ENCODE measurements around the gene RCBTB2.
A peak's percentile ranks its signal among the peaks of the same experiment; 100 is the strongest.

The RCBTB2 gene

DNA sequence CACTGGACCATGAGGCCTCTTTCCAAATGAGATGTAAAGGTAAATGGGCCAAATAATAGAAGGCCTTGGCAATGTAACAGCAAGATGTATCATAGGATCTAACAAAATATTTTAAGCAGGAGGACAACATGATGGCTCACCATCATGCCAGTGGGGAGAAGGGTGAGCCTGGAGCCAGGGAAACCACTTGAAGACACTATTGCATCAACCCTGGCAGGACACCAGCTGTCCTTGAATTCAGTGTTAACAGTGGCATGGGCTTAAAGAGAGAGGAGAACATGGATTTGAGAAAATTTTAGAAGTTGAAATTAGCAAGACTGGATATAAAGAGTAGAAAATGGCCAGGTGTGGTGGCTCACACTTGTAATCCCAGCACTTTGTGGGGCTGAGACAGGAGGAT lies 6.7 kb upstream of the RCBTB2 start:
- H3K36me3 ChIP-seq (ENCODE audit: insufficient read depth, low read length) = no peaks in the 10 kb centered on the region
- H3K9me3 ChIP-seq (replicated peaks; ENCODE audit: low read length) = no peaks in the 10 kb centered on the region
- H3K4me3 ChIP-seq (ENCODE audit: low read length) = no peak overlapping the region

DNA sequence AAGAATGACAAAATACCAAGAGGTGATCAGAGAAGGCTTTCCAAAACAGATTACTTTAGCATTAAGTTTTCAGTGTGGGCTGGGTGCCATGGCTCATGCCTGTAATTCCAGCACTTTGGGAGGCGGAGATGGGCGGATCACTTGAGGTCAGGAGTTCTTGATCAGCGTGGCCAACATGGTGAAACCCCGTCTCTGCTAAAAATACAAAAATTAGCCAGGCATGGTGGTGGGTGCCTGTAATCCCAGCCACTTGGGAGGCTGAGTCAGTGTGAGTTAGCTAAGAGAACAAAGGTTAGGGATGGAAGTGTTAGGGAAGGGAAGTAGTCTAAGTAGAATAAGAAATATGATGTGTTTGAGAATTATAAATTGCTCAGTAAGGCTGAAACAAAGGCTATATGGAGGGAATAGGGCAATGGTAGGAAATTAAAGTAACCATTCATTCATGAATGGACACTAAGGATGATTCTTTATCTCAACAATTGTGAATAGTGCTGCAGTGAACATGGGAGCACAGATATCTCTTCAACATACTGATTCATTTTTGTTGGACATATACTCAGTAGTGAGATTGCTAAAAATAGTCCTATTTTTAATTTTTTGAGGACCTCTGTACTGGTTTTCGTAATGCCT lies 3.9 kb upstream of the RCBTB2 start:
- H3K36me3 ChIP-seq (ENCODE audit: insufficient read depth, low read length) = no peaks in the 10 kb centered on the region
- H3K4me1 ChIP-seq (ENCODE audit: control insufficient read depth, insufficient read depth, low read length) = peaks cover 8% of the 10 kb centered on the region
- no peak overlapping the region for H3K9ac ChIP-seq (ENCODE audit: low read depth, low read length)
- H3K27me3 ChIP-seq (ENCODE audit: control insufficient read depth, insufficient read depth, low read length) = no peaks in the 10 kb centered on the region
- H3K4me2 ChIP-seq (ENCODE audit: low read length) = no peak overlapping the region
- no peak overlapping the region for H3K4me3 ChIP-seq (ENCODE audit: low read length)
- no peaks in the 10 kb centered on the region for H3K9me3 ChIP-seq (replicated peaks; ENCODE audit: low read length)

More for the DNA sequence above, 6.7 kb upstream of the RCBTB2 start:
- Histone ChIP-seq H3K9ac (ENCODE audit: low read depth, low read length) (no peak overlapping the region), H3K4me1 (ENCODE audit: control insufficient read depth, insufficient read depth, low read length) (peaks cover 4% of the 10 kb centered on the region), H3K4me2 (ENCODE audit: low read length) (no peak overlapping the region), H3K27me3 (ENCODE audit: control insufficient read depth, insufficient read depth, low read length) (no peaks in the 10 kb centered on the region)

DNA sequence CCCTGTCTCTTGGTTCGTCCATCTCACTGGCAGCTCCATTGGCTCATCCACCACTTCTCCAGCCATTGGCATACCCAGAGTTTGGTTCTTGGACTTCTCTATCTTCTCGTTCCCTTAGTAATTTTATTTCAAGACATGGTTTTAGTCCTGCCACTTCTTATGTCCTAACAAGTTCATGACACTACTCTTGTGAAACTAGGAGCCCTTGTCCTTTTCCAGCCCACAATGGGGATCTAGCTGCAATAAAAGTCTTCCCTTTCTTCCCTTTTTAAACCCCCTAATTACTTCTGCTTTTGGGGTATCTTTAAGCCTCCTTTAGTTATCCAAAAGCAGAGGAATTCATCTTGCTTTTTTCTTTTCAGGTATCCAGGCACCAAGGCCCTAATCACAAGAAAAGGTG lies 2.9 kb upstream of the RCBTB2 start:
- H3K4me2 ChIP-seq (ENCODE audit: low read length) = no peak overlapping the region
- no peaks in the 10 kb centered on the region for H3K9me3 ChIP-seq (replicated peaks; ENCODE audit: low read length)
- no peak overlapping the region for H3K9ac ChIP-seq (ENCODE audit: low read depth, low read length)
- no peaks in the 10 kb centered on the region for H3K27me3 ChIP-seq (ENCODE audit: control insufficient read depth, insufficient read depth, low read length)
- peaks cover 12% of the 10 kb centered on the region for H3K4me1 ChIP-seq (ENCODE audit: control insufficient read depth, insufficient read depth, low read length)
- no peaks in the 10 kb centered on the region for H3K36me3 ChIP-seq (ENCODE audit: insufficient read depth, low read length)
- no peak overlapping the region for H3K4me3 ChIP-seq (ENCODE audit: low read length)

DNA sequence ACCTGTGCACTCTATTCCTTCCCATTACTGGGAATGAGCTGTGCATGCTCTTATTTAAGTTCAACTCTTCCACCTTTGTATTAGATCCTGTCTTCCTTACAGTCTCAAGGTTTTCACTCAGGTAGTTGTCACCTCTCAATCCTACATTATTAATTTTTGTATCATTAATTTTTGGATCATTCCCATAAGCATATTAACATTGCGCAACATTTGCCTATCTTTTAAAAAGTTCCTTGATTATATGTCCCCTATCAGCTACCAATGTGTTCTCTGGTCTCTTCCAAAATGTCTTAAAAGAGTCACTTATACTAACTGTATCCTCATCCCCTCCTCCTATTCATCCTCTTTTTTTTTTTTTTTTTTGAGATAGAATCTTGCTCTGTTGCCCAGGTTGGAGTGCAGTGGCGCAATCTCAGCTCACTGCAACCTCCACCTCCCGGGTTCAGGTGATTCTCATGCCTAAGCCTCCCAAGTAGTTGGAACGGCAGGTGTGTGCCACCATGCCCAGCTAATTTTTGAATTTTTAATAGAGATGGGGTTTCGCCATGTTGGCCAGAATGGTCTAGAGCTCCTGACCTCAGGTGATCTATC lies 2.1 kb upstream of the RCBTB2 start:
- Histone ChIP-seq H3K4me1 (ENCODE audit: control insufficient read depth, insufficient read depth, low read length) (peaks cover 12% of the 10 kb centered on the region), H3K4me2 (ENCODE audit: low read length) (no peak overlapping the region)

DNA sequence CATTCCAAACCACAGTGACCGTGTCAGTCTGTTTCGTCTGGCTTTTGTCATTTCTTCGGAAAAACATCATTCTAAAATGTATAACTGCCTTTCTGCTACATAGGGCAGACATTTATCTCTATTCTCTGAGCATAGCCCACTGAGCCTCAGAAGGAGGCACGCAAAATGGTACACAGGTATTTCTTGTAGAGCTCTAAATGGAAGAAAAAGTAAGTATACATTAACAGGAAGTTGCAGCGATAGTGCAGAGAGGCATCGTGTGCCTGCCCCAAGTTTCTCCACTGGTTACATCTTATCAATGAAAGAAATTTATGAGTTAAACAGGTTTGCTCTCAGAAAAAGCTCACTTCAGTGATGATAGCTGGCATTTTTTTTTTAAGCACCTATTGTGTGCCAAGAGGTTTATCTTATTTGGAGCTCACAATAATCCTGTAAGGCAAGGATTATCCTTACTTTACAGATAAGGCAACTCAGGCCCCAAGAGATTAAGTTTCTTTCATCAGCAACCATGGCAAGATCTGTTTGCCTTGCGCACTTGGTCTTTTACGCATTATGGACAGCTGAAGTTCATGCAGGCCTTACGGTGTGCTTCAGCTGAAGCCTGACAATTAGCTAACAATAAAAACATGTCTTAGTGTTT lies 1.2 kb upstream of the RCBTB2 start:
- H3K4me1 ChIP-seq (ENCODE audit: control insufficient read depth, insufficient read depth, low read length) = peaks cover 12% of the 10 kb centered on the region
- H3K4me3 ChIP-seq (ENCODE audit: low read length) = no peak overlapping the region
- H3K9ac ChIP-seq (ENCODE audit: low read depth, low read length) = no peak overlapping the region
- no peaks in the 10 kb centered on the region for H3K36me3 ChIP-seq (ENCODE audit: insufficient read depth, low read length)
- H3K9me3 ChIP-seq (replicated peaks; ENCODE audit: low read length) = no peaks in the 10 kb centered on the region
- no peak overlapping the region for H3K4me2 ChIP-seq (ENCODE audit: low read length)
- H3K27me3 ChIP-seq (ENCODE audit: control insufficient read depth, insufficient read depth, low read length) = no peaks in the 10 kb centered on the region

More for the DNA sequence above, 2.1 kb upstream of the RCBTB2 start:
- Histone ChIP-seq H3K9me3 (replicated peaks; ENCODE audit: low read length) (no peaks in the 10 kb centered on the region), H3K4me3 (ENCODE audit: low read length) (no peak overlapping the region), H3K9ac (ENCODE audit: low read depth, low read length) (no peak overlapping the region), H3K36me3 (ENCODE audit: insufficient read depth, low read length) (no peaks in the 10 kb centered on the region), H3K27me3 (ENCODE audit: control insufficient read depth, insufficient read depth, low read length) (no peaks in the 10 kb centered on the region)

DNA sequence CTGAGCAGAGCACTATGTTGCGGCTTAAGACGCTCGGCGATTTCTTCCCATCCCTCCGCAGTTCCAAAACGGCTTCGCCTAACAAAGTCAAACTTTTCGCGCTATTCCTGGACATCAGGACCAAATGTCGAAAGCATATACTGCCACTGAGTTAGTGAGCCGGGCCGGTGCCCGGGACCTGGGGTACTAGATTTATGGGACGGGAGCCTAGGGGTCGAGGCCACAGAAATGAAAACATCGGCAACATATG lies 699 bp downstream of the RCBTB2 start:
- no peaks in the 10 kb centered on the region for H3K9me3 ChIP-seq (replicated peaks; ENCODE audit: low read length)
- H3K27me3 ChIP-seq (ENCODE audit: control insufficient read depth, insufficient read depth, low read length) = no peaks in the 10 kb centered on the region
- H3K4me1 ChIP-seq (ENCODE audit: control insufficient read depth, insufficient read depth, low read length) = peaks cover 12% of the 10 kb centered on the region
- H3K4me2 ChIP-seq (ENCODE audit: low read length) = peak overlapping the region; percentile 86
- H3K4me3 ChIP-seq (ENCODE audit: low read length) = peak overlapping the region; percentile 86
- H3K9ac ChIP-seq (ENCODE audit: low read depth, low read length) = peak overlapping the region; percentile 92
- H3K36me3 ChIP-seq (ENCODE audit: insufficient read depth, low read length) = no peaks in the 10 kb centered on the region

DNA sequence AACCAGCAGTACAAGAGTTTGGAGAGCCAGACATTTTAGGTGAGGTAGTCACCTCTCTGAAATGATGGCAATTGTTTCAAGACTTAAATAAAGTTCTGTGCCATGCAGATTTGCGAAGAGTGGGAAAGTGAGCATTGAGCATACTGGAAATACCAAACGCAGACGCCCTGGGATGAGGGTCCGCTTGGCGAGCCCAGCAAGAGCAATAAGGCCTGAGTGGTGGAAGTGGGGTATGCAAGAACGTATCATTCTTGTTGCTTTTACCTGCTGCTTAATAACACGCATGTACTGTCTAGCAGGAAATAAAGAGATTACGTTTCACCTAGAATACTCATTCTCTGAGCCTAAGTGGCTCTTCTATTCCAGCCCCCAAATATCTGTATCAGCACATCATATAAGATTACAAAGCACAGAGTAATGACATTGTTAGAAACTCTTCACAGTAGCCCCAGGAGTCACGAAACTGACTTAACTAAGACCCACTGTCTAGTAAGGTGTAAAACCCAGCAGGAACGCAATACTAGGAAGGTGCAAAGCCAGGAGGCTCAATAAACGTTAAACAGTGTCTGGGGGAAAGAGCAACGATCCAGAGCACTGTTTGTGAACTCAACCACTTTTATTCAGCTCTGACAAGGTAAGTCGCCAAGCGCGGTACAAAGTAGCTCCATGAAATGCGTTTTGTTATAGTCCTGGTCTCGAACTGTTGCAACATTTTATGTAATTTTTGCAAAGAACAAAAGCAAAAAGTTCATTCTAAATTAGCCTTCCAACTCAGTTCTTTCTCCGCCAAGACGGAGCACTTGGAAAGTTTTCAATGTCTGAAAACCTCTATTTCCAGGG lies 1.2 kb downstream of the RCBTB2 start:
- peaks cover 12% of the 10 kb centered on the region for H3K4me1 ChIP-seq (ENCODE audit: control insufficient read depth, insufficient read depth, low read length)
- H3K9ac ChIP-seq (ENCODE audit: low read depth, low read length) = peak overlapping the region; percentile 92
- no peaks in the 10 kb centered on the region for H3K27me3 ChIP-seq (ENCODE audit: control insufficient read depth, insufficient read depth, low read length)
- H3K36me3 ChIP-seq (ENCODE audit: insufficient read depth, low read length) = no peaks in the 10 kb centered on the region
- peak overlapping the region; percentile 86 for H3K4me2 ChIP-seq (ENCODE audit: low read length)
- peak overlapping the region; percentile 86 for H3K4me3 ChIP-seq (ENCODE audit: low read length)
- no peaks in the 10 kb centered on the region for H3K9me3 ChIP-seq (replicated peaks; ENCODE audit: low read length)

DNA sequence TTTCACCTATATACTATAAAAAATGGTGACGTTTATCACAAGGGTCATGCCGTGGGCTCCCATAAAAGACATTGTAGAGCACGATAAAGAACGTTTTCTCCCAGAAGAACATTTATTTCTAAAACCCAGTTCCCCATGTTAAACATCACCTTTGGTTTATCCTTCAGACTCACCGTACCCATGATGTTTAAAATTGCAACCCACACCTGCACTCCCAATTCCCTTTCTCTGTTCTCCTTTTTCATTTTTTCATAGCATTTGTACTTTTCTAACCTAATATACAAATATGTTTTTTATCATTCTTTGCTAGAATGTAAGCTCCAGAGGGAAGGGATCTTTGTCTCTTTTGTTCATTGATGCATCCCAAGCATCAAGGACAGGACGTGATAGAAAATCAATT lies 2.0 kb downstream of the RCBTB2 start:
- H3K9me3 ChIP-seq (replicated peaks; ENCODE audit: low read length) = no peaks in the 10 kb centered on the region
- H3K36me3 ChIP-seq (ENCODE audit: insufficient read depth, low read length) = no peaks in the 10 kb centered on the region
- no peak overlapping the region for H3K4me2 ChIP-seq (ENCODE audit: low read length)
- peaks cover 12% of the 10 kb centered on the region for H3K4me1 ChIP-seq (ENCODE audit: control insufficient read depth, insufficient read depth, low read length)
- no peaks in the 10 kb centered on the region for H3K27me3 ChIP-seq (ENCODE audit: control insufficient read depth, insufficient read depth, low read length)
- H3K9ac ChIP-seq (ENCODE audit: low read depth, low read length) = no peak overlapping the region
- H3K4me3 ChIP-seq (ENCODE audit: low read length) = no peak overlapping the region

DNA sequence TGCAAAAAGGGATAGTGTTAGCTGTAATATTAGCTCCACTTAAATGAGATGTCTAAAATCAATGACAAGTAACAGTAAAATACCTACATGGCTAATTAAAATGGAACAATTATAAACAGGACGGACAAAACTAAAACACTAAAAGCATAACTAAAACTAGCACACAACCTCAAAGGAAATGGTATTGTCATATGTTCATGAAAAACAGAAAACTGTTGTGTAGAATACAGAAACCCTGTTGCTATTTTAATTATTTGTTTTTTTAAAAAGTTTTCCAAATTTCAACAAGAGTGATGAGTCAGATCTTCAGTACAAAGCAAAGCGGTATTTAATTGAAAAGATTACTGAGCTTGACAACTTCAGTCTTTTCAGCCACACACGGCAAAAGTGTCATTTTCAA lies 4.2 kb downstream of the RCBTB2 start:
- H3K9ac ChIP-seq (ENCODE audit: low read depth, low read length) = no peak overlapping the region
- no peak overlapping the region for H3K4me3 ChIP-seq (ENCODE audit: low read length)
- peaks cover 12% of the 10 kb centered on the region for H3K4me1 ChIP-seq (ENCODE audit: control insufficient read depth, insufficient read depth, low read length)
- no peaks in the 10 kb centered on the region for H3K27me3 ChIP-seq (ENCODE audit: control insufficient read depth, insufficient read depth, low read length)
- H3K36me3 ChIP-seq (ENCODE audit: insufficient read depth, low read length) = no peaks in the 10 kb centered on the region
- no peaks in the 10 kb centered on the region for H3K9me3 ChIP-seq (replicated peaks; ENCODE audit: low read length)
- H3K4me2 ChIP-seq (ENCODE audit: low read length) = no peak overlapping the region

DNA sequence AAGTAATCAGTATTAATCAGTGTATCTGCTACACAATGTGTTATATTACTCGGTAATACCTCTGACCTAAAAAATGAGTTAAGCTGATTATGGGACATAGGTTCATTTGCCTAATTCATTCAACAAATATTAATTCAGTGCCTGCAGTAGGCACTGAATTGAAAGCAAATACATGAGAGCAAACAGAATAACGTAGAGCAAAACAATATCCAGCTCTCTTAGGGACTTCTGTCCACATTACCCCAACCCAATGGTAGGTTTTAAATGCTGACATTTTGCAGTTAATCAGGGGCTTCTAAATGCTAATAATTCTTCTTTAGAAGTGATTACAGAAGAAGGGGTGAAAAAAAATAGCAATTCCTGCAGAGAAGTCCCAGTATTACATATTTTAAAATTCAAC lies 4.9 kb downstream of the RCBTB2 start:
- H3K9me3 ChIP-seq (replicated peaks; ENCODE audit: low read length) = no peaks in the 10 kb centered on the region
- no peak overlapping the region for H3K4me3 ChIP-seq (ENCODE audit: low read length)
- H3K9ac ChIP-seq (ENCODE audit: low read depth, low read length) = no peak overlapping the region
- no peaks in the 10 kb centered on the region for H3K27me3 ChIP-seq (ENCODE audit: control insufficient read depth, insufficient read depth, low read length)
- H3K4me2 ChIP-seq (ENCODE audit: low read length) = no peak overlapping the region
- no peaks in the 10 kb centered on the region for H3K36me3 ChIP-seq (ENCODE audit: insufficient read depth, low read length)
- H3K4me1 ChIP-seq (ENCODE audit: control insufficient read depth, insufficient read depth, low read length) = peaks cover 6% of the 10 kb centered on the region

DNA sequence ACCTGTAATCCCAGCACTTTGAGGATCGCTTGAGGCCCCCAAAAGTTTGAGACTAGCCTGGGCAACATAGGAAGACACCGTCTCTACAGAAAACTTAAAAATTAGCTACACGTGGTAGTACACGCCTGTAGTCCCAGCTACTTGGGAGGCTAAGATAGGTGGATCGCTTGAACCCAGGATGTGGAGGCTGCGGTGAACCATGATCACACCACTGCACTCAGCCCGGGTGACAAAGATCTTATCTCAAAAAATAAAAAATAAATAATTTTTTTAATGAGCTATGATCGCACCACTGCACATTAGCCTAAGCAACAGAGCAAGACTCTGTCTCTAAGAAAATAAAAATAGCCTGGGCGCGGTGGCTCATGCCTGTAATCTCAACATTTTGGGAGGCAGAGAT lies 6.6 kb downstream of the RCBTB2 start:
- Histone ChIP-seq H3K4me2 (ENCODE audit: low read length) (no peak overlapping the region), H3K27me3 (ENCODE audit: control insufficient read depth, insufficient read depth, low read length) (no peaks in the 10 kb centered on the region), H3K4me3 (ENCODE audit: low read length) (no peak overlapping the region), H3K36me3 (ENCODE audit: insufficient read depth, low read length) (no peaks in the 10 kb centered on the region), H3K9me3 (replicated peaks; ENCODE audit: low read length) (no peaks in the 10 kb centered on the region), H3K9ac (ENCODE audit: low read depth, low read length) (no peak overlapping the region), H3K4me1 (ENCODE audit: control insufficient read depth, insufficient read depth, low read length) (no peaks in the 10 kb centered on the region)

Data from skeletal muscle satellite cell (primary cell).